Tibial nerve (tissue), 3 donors: Measurements from ENCODE around the gene PDIA6.

Experiments used
- CTCF ChIP-seq, 5 experiments: fragments of 200-600 bp in 3 of 5; fragments of 450-650 bp in 2 of 5; sonication (generic) in 3 of 5; IDR thresholded peaks; one replicate each; pipeline ENCODE4 v1.5.1; 2016 to 2019; ENCODE audit warnings: antibody characterized with exemption in 5 of 5, mild to moderate bottlenecking in 3 of 5, moderate library complexity in 2 of 5
- POLR2A ChIP-seq, 2 donors: fragments of 450-650 bp; IDR thresholded peaks; one replicate each; pipeline ENCODE4 v1.6.1; 2017; ENCODE audit warnings: antibody characterized with exemption in 2 of 2, mild to moderate bottlenecking in 2 of 2, moderate library complexity in 2 of 2

GRCh38 chr2:10775021-10775780, 37.4 kb downstream of the PDIA6 start:
- TF ChIP-seq CTCF (IDR thresholded peaks at IDR 0.05): no peak
- no peak for TF ChIP-seq POLR2A (IDR thresholded peaks at IDR 0.05)
